Measurements from ENCODE around the gene PLET1. TPM values are rescaled to one million over a fixed set of nuclear protein-coding genes. Genes with fewer than 3 reads are reported as not detected.

The PLET1 gene
- total and polyA plus RNA-seq, 7 experiments from 2014 or later, result not detected

GRCh38 chr11:112293614-112294013 is 33.0 kb upstream of the PLET1 start:
- peaks cover 0 to 13% (median 0%) of the 10 kb centered on the region in 11 donors for H3K9me3 Mint-ChIP-seq
- H3K27me3 Mint-ChIP-seq, result peaks cover 0 to 9% (median 0%) of the 10 kb centered on the region in 5 donors
- no peak for ATAC-seq
- POLR2A ChIA-PET, result no interaction called here
- H3K4me3 ChIP-seq (ENCODE audit: low read length), result no peak overlapping the region
- no peaks in the 10 kb centered on the region for H3K36me3 ChIP-seq (ENCODE audit: control insufficient read depth in 2 of 3, insufficient read depth in 3 of 3, low read length in 3 of 3)
- no peak overlapping the region for H3K27ac Mint-ChIP-seq
- peaks cover 0 to 28% of the 10 kb centered on the region in 2 donors for H3K4me1 ChIP-seq (ENCODE audit: control insufficient read depth in 2 of 2, insufficient read depth in 2 of 2, low read length in 2 of 2)
- H3K36me3 Mint-ChIP-seq, result peaks cover 7 to 44% (median 26%) of the 10 kb centered on the region in 5 donors
- intact Hi-C loops (cut with micrococcal nuclease), result loop anchor here (5.0 to 10.0 kb wide), 3 partner anchors 949 to 1859 kb away; partner anchors contain the start of genes CLDN25 (in 1 of the 2) and ZW10 (in 1 of the 2)
- peaks cover 25 to 80% (median 69%) of the 10 kb centered on the region in 7 donors for H3K4me1 Mint-ChIP-seq
- no peak overlapping the region for H3K4me3 Mint-ChIP-seq
- CTCF ChIA-PET, result interaction anchor here (0.8 to 1.3 kb wide), 3 partner anchors 11 to 160 kb away, joined by 3 to 4 read pairs (median 4); no protein-coding TSS in a partner anchor
- DNase-seq, result no peak
- no peaks in the 10 kb centered on the region for H3K9me3 ChIP-seq (ENCODE audit: control insufficient read depth in 2 of 3, low read length in 3 of 3)
- H3K27me3 ChIP-seq (ENCODE audit: control insufficient read depth in 2 of 2, insufficient read depth in 2 of 2, low read length in 2 of 2), result no peaks in the 10 kb centered on the region
- H3K27ac ChIP-seq (ENCODE audit: low read depth, low read length), result no peak overlapping the region

GRCh38 chr11:112292785-112293407 is 32.2 kb upstream of the PLET1 start:
- peaks cover 0 to 13% (median 0%) of the 10 kb centered on the region in 11 donors for H3K9me3 Mint-ChIP-seq
- H3K4me3 Mint-ChIP-seq, result no peak overlapping the region
- peak overlapping the region in 1 of 9 donors; percentile 43 for H3K27ac Mint-ChIP-seq
- Histone ChIP-seq H3K27me3 (ENCODE audit: control insufficient read depth in 2 of 2, insufficient read depth in 2 of 2, low read length in 2 of 2) (no peaks in the 10 kb centered on the region), H3K9me3 (ENCODE audit: control insufficient read depth in 2 of 3, low read length in 3 of 3) (no peaks in the 10 kb centered on the region), H3K36me3 (ENCODE audit: control insufficient read depth in 2 of 3, insufficient read depth in 3 of 3, low read length in 3 of 3) (no peaks in the 10 kb centered on the region), H3K4me3 (ENCODE audit: low read length) (no peak overlapping the region), H3K4me1 (ENCODE audit: control insufficient read depth in 2 of 2, insufficient read depth in 2 of 2, low read length in 2 of 2) (peaks cover 0 to 21% of the 10 kb centered on the region in 2 donors), H3K27ac (ENCODE audit: low read depth, low read length) (no peak overlapping the region)
- ChIA-PET CTCF (interaction anchor here (1.2 to 1.4 kb wide), 2 partner anchors 10 to 263 kb away, joined by 3 to 4 read pairs; no protein-coding TSS in a partner anchor), POLR2A (no interaction called here)
- H3K36me3 Mint-ChIP-seq, result peaks cover 7 to 44% (median 26%) of the 10 kb centered on the region in 5 donors
- peaks cover 0 to 9% (median 0%) of the 10 kb centered on the region in 5 donors for H3K27me3 Mint-ChIP-seq
- ATAC-seq, result no peak
- intact Hi-C loops (cut with micrococcal nuclease), result loop anchor here (5.0 to 10.0 kb wide), 3 partner anchors 949 to 1858 kb away; partner anchors contain the start of genes CLDN25 (in 1 of the 2) and ZW10 (in 1 of the 2)
- no peak for DNase-seq
- peaks cover 22 to 72% (median 65%) of the 10 kb centered on the region in 7 donors for H3K4me1 Mint-ChIP-seq

- peaks cover 7 to 44% (median 26%) of the 10 kb centered on the region in 5 donors for H3K36me3 Mint-ChIP-seq
- H3K27me3 Mint-ChIP-seq, result peaks cover 0 to 9% (median 0%) of the 10 kb centered on the region in 5 donors
- H3K27ac Mint-ChIP-seq, result peak overlapping the region in 2 of 9 donors; percentile 19 to 43
- no peaks in the 10 kb centered on the region for H3K36me3 ChIP-seq (ENCODE audit: control insufficient read depth in 2 of 3, insufficient read depth in 3 of 3, low read length in 3 of 3)
- intact Hi-C loops (cut with micrococcal nuclease), result loop anchor here (5.0 to 10.0 kb wide), 3 partner anchors 950 to 1857 kb away; partner anchors contain the start of genes CLDN25 (in 1 of the 2) and ZW10 (in 1 of the 2)
- DNase-seq (no peak), ATAC-seq (no peak)
- no peak overlapping the region for H3K27ac ChIP-seq (ENCODE audit: low read depth, low read length)
- peaks cover 15 to 65% (median 58%) of the 10 kb centered on the region in 7 donors for H3K4me1 Mint-ChIP-seq
- no peak overlapping the region for H3K4me3 ChIP-seq (ENCODE audit: low read length)
- H3K4me3 Mint-ChIP-seq, result peak overlapping the region in 5 of 10 donors; percentile 1 to 87 (median 25)
- H3K4me1 ChIP-seq (ENCODE audit: control insufficient read depth in 2 of 2, insufficient read depth in 2 of 2, low read length in 2 of 2), result peaks cover 0 to 15% of the 10 kb centered on the region in 2 donors
- H3K9me3 Mint-ChIP-seq, result peaks cover 0 to 13% (median 0%) of the 10 kb centered on the region in 11 donors
- CTCF ChIA-PET, result interaction anchor here (1.0 to 1.4 kb wide), 2 partner anchors 11 to 263 kb away, joined by 3 to 4 read pairs; no protein-coding TSS in a partner anchor
- no peaks in the 10 kb centered on the region for H3K27me3 ChIP-seq (ENCODE audit: control insufficient read depth in 2 of 2, insufficient read depth in 2 of 2, low read length in 2 of 2)
- H3K9me3 ChIP-seq (ENCODE audit: control insufficient read depth in 2 of 3, low read length in 3 of 3), result no peaks in the 10 kb centered on the region
- POLR2A ChIA-PET, result no interaction called here
Measured at GRCh38 chr11:112292188-112292587, 31.5 kb upstream of the PLET1 start.

- Mint-ChIP-seq H3K4me3 (peak overlapping the region in 9 of 10 donors; percentile 20 to 87 (median 51)), H3K4me1 (peaks cover 11 to 55% (median 48%) of the 10 kb centered on the region in 7 donors), H3K9me3 (peaks cover 0 to 13% (median 0%) of the 10 kb centered on the region in 11 donors), H3K27ac (peak overlapping the region in 4 of 9 donors; percentile 26 to 68 (median 38)), H3K36me3 (peaks cover 7 to 43% (median 26%) of the 10 kb centered on the region in 5 donors), H3K27me3 (peaks cover 0 to 9% (median 0%) of the 10 kb centered on the region in 5 donors)
- intact Hi-C loops (cut with micrococcal nuclease), result loop anchor here (5.0 to 10.0 kb wide), 3 partner anchors 951 to 1856 kb away; partner anchors contain the start of genes CLDN25 (in 1 of the 2) and ZW10 (in 1 of the 2)
- no peaks in the 10 kb centered on the region for H3K36me3 ChIP-seq (ENCODE audit: control insufficient read depth in 2 of 3, insufficient read depth in 3 of 3, low read length in 3 of 3)
- no peak overlapping the region for H3K27ac ChIP-seq (ENCODE audit: low read depth, low read length)
- no peak overlapping the region for H3K4me3 ChIP-seq (ENCODE audit: low read length)
- CTCF ChIA-PET, result interaction anchor here (1.0 kb wide), 1 partner anchor 10 kb away, joined by 3 read pairs; no protein-coding TSS in a partner anchor
- ATAC-seq (no peak), DNase-seq (no peak)
- H3K4me1 ChIP-seq (ENCODE audit: control insufficient read depth in 2 of 2, insufficient read depth in 2 of 2, low read length in 2 of 2), result peaks cover 0 to 5% of the 10 kb centered on the region in 2 donors
- H3K27me3 ChIP-seq (ENCODE audit: control insufficient read depth in 2 of 2, insufficient read depth in 2 of 2, low read length in 2 of 2), result no peaks in the 10 kb centered on the region
- H3K9me3 ChIP-seq (ENCODE audit: control insufficient read depth in 2 of 3, low read length in 3 of 3), result no peaks in the 10 kb centered on the region
- POLR2A ChIA-PET, result no interaction called here
Measured at GRCh38 chr11:112291191-112291590, 30.5 kb upstream of the PLET1 start.

- POLR2A ChIA-PET, result no interaction called here
Measured at GRCh38 chr11:112290493-112290850, 29.8 kb upstream of the PLET1 start.

More at GRCh38 chr11:112290493-112290850, 29.8 kb upstream of the PLET1 start:
- CTCF ChIA-PET, result no interaction called here
- Histone ChIP-seq H3K4me3 (ENCODE audit: low read length) (peak overlapping the region; percentile 61), H3K4me1 (ENCODE audit: control insufficient read depth in 2 of 2, insufficient read depth in 2 of 2, low read length in 2 of 2) (peaks cover 0 to 5% of the 10 kb centered on the region in 2 donors), H3K27ac (ENCODE audit: low read depth, low read length) (peak overlapping the region; percentile 66), H3K27me3 (ENCODE audit: control insufficient read depth in 2 of 2, insufficient read depth in 2 of 2, low read length in 2 of 2) (no peaks in the 10 kb centered on the region), H3K9me3 (ENCODE audit: control insufficient read depth in 2 of 3, low read length in 3 of 3) (no peaks in the 10 kb centered on the region), H3K36me3 (ENCODE audit: control insufficient read depth in 2 of 3, insufficient read depth in 3 of 3, low read length in 3 of 3) (no peaks in the 10 kb centered on the region)
- Mint-ChIP-seq H3K4me1 (peaks cover 9 to 50% (median 44%) of the 10 kb centered on the region in 7 donors), H3K27me3 (peaks cover 0 to 9% (median 0%) of the 10 kb centered on the region in 5 donors), H3K36me3 (peaks cover 7 to 39% (median 26%) of the 10 kb centered on the region in 5 donors), H3K4me3 (peak overlapping the region; percentile 74 to 87 (median 84)), H3K9me3 (peaks cover 0 to 13% (median 0%) of the 10 kb centered on the region in 11 donors), H3K27ac (peak overlapping the region in 8 of 9 donors; percentile 28 to 88 (median 44))
- DNase-seq, result no peak
- ATAC-seq, result no peak
- intact Hi-C loops (cut with micrococcal nuclease), result loop anchor here (1.0 to 10.0 kb wide), 10 partner anchors 10 to 1856 kb away; partner anchors contain the start of genes CLDN25 (in 1 of the 2), PTS (in 1 of the 2) and ZW10 (in 1 of the 2)

Data from naive thymus-derived CD4-positive, alpha-beta T cell (primary cell).